Naive thymus-derived CD8-positive, alpha-beta T cell (primary cell): ENCODE results near the gene PSRC1. TPM values are rescaled to one million over a fixed set of nuclear protein-coding genes. Genes with fewer than 3 reads are reported as not detected.
"Not testable (repeated sequence)": the region's sequence is repeated elsewhere in the genome, so short reads cannot be mapped to it uniquely, and the experiment has no call there.

Experiments
- ATAC-seq, 2 donors: fragments of 150-1000 bp; cut with Tn5 transposase in 1 of 2; sonication (Bioruptor Pico), chemical (Tn5 transposase) in 1 of 2; 1 replicate in 1 of 2; 2 replicates in 1 of 2; pipeline ENCODE4 v1.10.0; 2021; ENCODE audit warnings: mild to moderate bottlenecking in 2 of 2, moderate library complexity in 2 of 2
- POLR2A ChIA-PET: fragments of 350-600 bp; sonication (Branson Sonifier 250); formaldehyde crosslinking; loops from one replicate; lab custom pipeline; 2021; ENCODE audit warnings: antibody characterized with exemption; lab: Charles Lee
- DNase-seq, 10 donors: peaks; one replicate each; pipeline versions ENCODE4 v3.0.0 to v3.0.0-alpha.2; 2020 to 2022
- H3K27ac Mint-ChIP-seq, 10 donors: one replicate each; pipeline ENCODE4 v1.8.0; 2020 to 2022; ENCODE audit warnings: mild to moderate bottlenecking in 10 of 10, mixed read lengths in 10 of 10, moderate library complexity in 4 of 10, inconsistent platforms in 1 of 10
- H3K27me3 Mint-ChIP-seq, 5 donors: one replicate each; pipeline ENCODE4 v1.8.0; 2021 to 2022; ENCODE audit warnings: mixed read lengths in 5 of 5
- H3K36me3 Mint-ChIP-seq, 3 donors: one replicate each; pipeline ENCODE4 v1.8.0; 2020 to 2022; ENCODE audit warnings: mixed read lengths in 3 of 3, mild to moderate bottlenecking in 2 of 3, inconsistent platforms in 1 of 3
- H3K4me1 Mint-ChIP-seq, 4 donors: one replicate each; pipeline ENCODE4 v1.8.0; 2021 to 2022; ENCODE audit warnings: mixed read lengths in 4 of 4
- H3K4me3 Mint-ChIP-seq, 10 donors: one replicate each; pipeline ENCODE4 v1.8.0; 2020 to 2022; ENCODE audit warnings: mild to moderate bottlenecking in 10 of 10, mixed read lengths in 10 of 10, moderate library complexity in 6 of 10, inconsistent platforms in 1 of 10
- H3K9me3 Mint-ChIP-seq, 9 donors: one replicate each; pipeline ENCODE4 v1.8.0; 2020 to 2022; ENCODE audit warnings: mixed read lengths in 9 of 9, mild to moderate bottlenecking in 3 of 9, inconsistent platforms in 1 of 9, moderate library complexity in 1 of 9
- polyA plus RNA-seq, 3 donors: library from polyadenylated mRNA; unstranded; fragments of 300-500 nt; fragmentation: Illumina TruSeq; gene quantifications; one replicate each; pipeline ENCODE4 v1.2.3, GENCODE V29; 2021
- total RNA-seq, 8 experiments: library from RNA in 2 of 8; stranded (reverse) in 2 of 8; gene quantifications; one replicate each; pipeline ENCODE4 v1.2.3 and lab custom pipeline; 2021 to 2026

The PSRC1 gene
- total and polyA plus RNA-seq, 5 experiments from 2014 or later, result 0.31 to 0.89 TPM; not detected in 3

GRCh38 chr1:109306832-109307273 is 23.9 kb upstream of the PSRC1 start, which contains the start of gene MYBPHL:
TSS of gene MYBPHL (minus strand) at chr1:109307011. CDS start at chr1:109306991, 20 bp downstream.
- Mint-ChIP-seq H3K9me3 (no peaks in the 10 kb centered on the region), H3K27ac (no peak within 1 kb of the TSS), H3K27me3 (peaks cover 0 to 8% (median 1%) of the 10 kb centered on the region in 5 donors), H3K4me3 (no peak within 1 kb of the TSS), H3K4me1 (peaks cover 0 to 10% (median 0%) of the 10 kb centered on the region in 4 donors), H3K36me3 (no peaks in the 10 kb centered on the region)
- POLR2A ChIA-PET, result no interaction called here
- DNase-seq (no peak), ATAC-seq (no peak)

GRCh38 chr1:109305991-109306390 is 23.0 kb upstream of the PSRC1 start:
- not testable (repeated sequence) for H3K36me3 Mint-ChIP-seq, H3K9me3 Mint-ChIP-seq, H3K27ac Mint-ChIP-seq, DNase-seq, H3K4me3 Mint-ChIP-seq, H3K27me3 Mint-ChIP-seq, ATAC-seq
- H3K4me1 Mint-ChIP-seq, result peaks cover 0 to 10% (median 0%) of the 10 kb centered on the region in 4 donors
- POLR2A ChIA-PET, result interaction anchor here (0.5 kb wide), 1 partner anchor 9 kb away, joined by 5 read pairs; no protein-coding TSS in a partner anchor

GRCh38 chr1:109304226-109304920 is 21.4 kb upstream of the PSRC1 start:
- no peak for DNase-seq
- Mint-ChIP-seq H3K27me3 (peaks cover 1 to 21% (median 7%) of the 10 kb centered on the region in 5 donors), H3K4me3 (no peak overlapping the region), H3K27ac (no peak overlapping the region), H3K9me3 (no peaks in the 10 kb centered on the region), H3K36me3 (no peaks in the 10 kb centered on the region), H3K4me1 (peaks cover 0 to 10% (median 0%) of the 10 kb centered on the region in 4 donors)
- ATAC-seq, result no peak
- POLR2A ChIA-PET, result no interaction called here

- POLR2A ChIA-PET, result interaction anchor here (1.3 kb wide), 1 partner anchor 19 kb away, joined by 4 read pairs; the partner anchor contains the start of gene PSRC1
- ATAC-seq (no peak), DNase-seq (no peak)
- Mint-ChIP-seq H3K4me1 (no peaks in the 10 kb centered on the region), H3K9me3 (no peaks in the 10 kb centered on the region), H3K27ac (no peak overlapping the region), H3K27me3 (peaks cover 0 to 28% (median 8%) of the 10 kb centered on the region in 5 donors), H3K36me3 (no peaks in the 10 kb centered on the region), H3K4me3 (no peak overlapping the region)
Measured at GRCh38 chr1:109301874-109302273, 18.9 kb upstream of the PSRC1 start.

GRCh38 chr1:109300650-109301151 is 17.8 kb upstream of the PSRC1 start:
- POLR2A ChIA-PET, result no interaction called here
- ATAC-seq (no peak), DNase-seq (no peak)
- H3K9me3 Mint-ChIP-seq, result no peaks in the 10 kb centered on the region
- H3K27me3 Mint-ChIP-seq, result peaks cover 0 to 28% (median 8%) of the 10 kb centered on the region in 5 donors
- H3K27ac Mint-ChIP-seq, result no peak overlapping the region
- no peaks in the 10 kb centered on the region for H3K4me1 Mint-ChIP-seq
- no peak overlapping the region for H3K4me3 Mint-ChIP-seq
- no peaks in the 10 kb centered on the region for H3K36me3 Mint-ChIP-seq

GRCh38 chr1:109299558-109300343 is 16.8 kb upstream of the PSRC1 start:
- no peak overlapping the region for H3K4me3 Mint-ChIP-seq
- peaks cover 0 to 29% (median 8%) of the 10 kb centered on the region in 5 donors for H3K27me3 Mint-ChIP-seq
- no peaks in the 10 kb centered on the region for H3K9me3 Mint-ChIP-seq
- POLR2A ChIA-PET, result no interaction called here
- no peak overlapping the region for H3K27ac Mint-ChIP-seq
- H3K4me1 Mint-ChIP-seq, result peaks cover 0 to 4% (median 0%) of the 10 kb centered on the region in 4 donors
- DNase-seq (no peak), ATAC-seq (no peak)
- H3K36me3 Mint-ChIP-seq, result no peaks in the 10 kb centered on the region

- Mint-ChIP-seq H3K9me3 (no peaks in the 10 kb centered on the region), H3K27ac (peak overlapping the region in 1 of 10 donors; percentile 40), H3K4me1 (peaks cover 0 to 10% (median 0%) of the 10 kb centered on the region in 4 donors), H3K27me3 (peaks cover 0 to 29% (median 8%) of the 10 kb centered on the region in 5 donors), H3K4me3 (no peak overlapping the region), H3K36me3 (no peaks in the 10 kb centered on the region)
- POLR2A ChIA-PET, result no interaction called here
- DNase-seq (no peak), ATAC-seq (no peak)
Measured at GRCh38 chr1:109298666-109299557, 16.0 kb upstream of the PSRC1 start.

GRCh38 chr1:109296782-109297181 is 13.8 kb upstream of the PSRC1 start:
- Mint-ChIP-seq H3K4me3 (no peak overlapping the region), H3K27ac (no peak overlapping the region), H3K36me3 (no peaks in the 10 kb centered on the region), H3K4me1 (peaks cover 0 to 11% (median 0%) of the 10 kb centered on the region in 4 donors), H3K9me3 (no peaks in the 10 kb centered on the region), H3K27me3 (peaks cover 0 to 30% (median 8%) of the 10 kb centered on the region in 5 donors)
- ATAC-seq (no peak), DNase-seq (no peak)
- POLR2A ChIA-PET, result no interaction called here

GRCh38 chr1:109295712-109296415 is 12.9 kb upstream of the PSRC1 start:
- no peaks in the 10 kb centered on the region for H3K36me3 Mint-ChIP-seq
- DNase-seq, result no peak
- POLR2A ChIA-PET, result no interaction called here
- peaks cover 0 to 13% (median 0%) of the 10 kb centered on the region in 4 donors for H3K4me1 Mint-ChIP-seq
- H3K4me3 Mint-ChIP-seq, result no peak overlapping the region
- H3K9me3 Mint-ChIP-seq, result no peaks in the 10 kb centered on the region
- H3K27ac Mint-ChIP-seq, result no peak overlapping the region
- peaks cover 0 to 32% (median 8%) of the 10 kb centered on the region in 5 donors for H3K27me3 Mint-ChIP-seq
- no peak for ATAC-seq

- peak overlapping the region in 1 of 10 donors; percentile 11 for H3K27ac Mint-ChIP-seq
- no peaks in the 10 kb centered on the region for H3K36me3 Mint-ChIP-seq
- H3K4me3 Mint-ChIP-seq, result no peak overlapping the region
- ATAC-seq (no peak), DNase-seq (no peak)
- peaks cover 0 to 13% (median 0%) of the 10 kb centered on the region in 4 donors for H3K4me1 Mint-ChIP-seq
- no peaks in the 10 kb centered on the region for H3K9me3 Mint-ChIP-seq
- H3K27me3 Mint-ChIP-seq, result peaks cover 0 to 29% (median 8%) of the 10 kb centered on the region in 5 donors
- POLR2A ChIA-PET, result no interaction called here
Measured at GRCh38 chr1:109294481-109294880, 11.5 kb upstream of the PSRC1 start.

- no peak for ATAC-seq
Measured at GRCh38 chr1:109293026-109293425, 10.1 kb upstream of the PSRC1 start.

More at GRCh38 chr1:109293026-109293425, 10.1 kb upstream of the PSRC1 start:
- no peak overlapping the region for H3K4me3 Mint-ChIP-seq
- no peak overlapping the region for H3K27ac Mint-ChIP-seq
- no peaks in the 10 kb centered on the region for H3K9me3 Mint-ChIP-seq
- POLR2A ChIA-PET, result no interaction called here
- H3K36me3 Mint-ChIP-seq, result no peaks in the 10 kb centered on the region
- peaks cover 0 to 13% (median 0%) of the 10 kb centered on the region in 4 donors for H3K4me1 Mint-ChIP-seq
- no peak for DNase-seq
- peaks cover 0 to 25% (median under 1%) of the 10 kb centered on the region in 5 donors for H3K27me3 Mint-ChIP-seq
